H1 (cell line): ENCODE measurements around the gene MAN2A1. TPM values are rescaled to one million over a fixed set of nuclear protein-coding genes. Genes with fewer than 3 reads are reported as not detected.

Source experiments
- BRCA1 ChIP-seq: IDR thresholded peaks from 2 replicates; pipeline ENCODE4 v1.6.1; 2012; ENCODE audit warnings: low read depth, low read length, improper control_type of control experiment
- CTCF ChIP-seq, 3 experiments: IDR thresholded peaks; 1 replicate in 2 of 3; 2 replicates in 1 of 3; pipeline versions ENCODE4 v1.5.1 to v1.6.1; 2011; ENCODE audit warnings: low read length in 3 of 3, mild to moderate bottlenecking in 3 of 3, inconsistent platforms in 2 of 3, low read depth in 1 of 3, moderate library complexity in 1 of 3; ENCODE audit not compliant: insufficient read depth in 1 of 3; ENCODE audit errors: control extremely low read depth in 1 of 3
- GABPA ChIP-seq: IDR thresholded peaks from 2 replicates; pipeline ENCODE4 v1.6.1; 2011; ENCODE audit warnings: mild to moderate bottlenecking, low read length, moderate library complexity, borderline replicate concordance; ENCODE audit not compliant: insufficient read depth
- NRF1 ChIP-seq: IDR thresholded peaks from 2 replicates; pipeline ENCODE4 v1.6.1; 2011; ENCODE audit warnings: mild to moderate bottlenecking, low read depth, low read length, improper control_type of control experiment
- PHF8 ChIP-seq: fragments of 200-600 bp; sonication (generic); conservative IDR thresholded peaks from 2 replicates; pipeline ENCODE4 v1.7.1; 2012; ENCODE audit warnings: low read depth, mild to moderate bottlenecking, inconsistent platforms, low read length, moderate library complexity
- SIX5 ChIP-seq: IDR thresholded peaks from 2 replicates; pipeline ENCODE4 v1.6.1; 2011; ENCODE audit warnings: mild to moderate bottlenecking, low read depth, low read length
- SP4 ChIP-seq: IDR thresholded peaks from 2 replicates; pipeline ENCODE4 v1.6.1; 2012; ENCODE audit warnings: low read length, inconsistent platforms
- polyA plus RNA-seq, 7 experiments: library from polyadenylated mRNA; depleted of rRNA in 3 of 7; stranded (reverse) in 5 of 7; unstranded in 2 of 7; fragments of >200 nt in 5 of 7; fragments of 200-250 nt in 2 of 7; gene quantifications; 1 replicate in 5 of 7; 2 replicates in 1 of 7; 4 replicates in 1 of 7; pipeline versions ENCODE4 v1.2.1 to v1.2.3, GENCODE V29; 2011 to 2013; ENCODE audit warnings: missing spikeins in 2 of 7, mixed read lengths in 2 of 7
- total RNA-seq: library from RNA; stranded (reverse); fragmentation: NEBNext Ultra II Directional; extraction: Animal tissue kit (Norgen Biotek cat#: 25700); gene quantifications from 2 replicates; pipeline ENCODE4 v1.2.1, GENCODE V29; 2021

Gene MAN2A1
- total and polyA plus RNA-seq, 2 of the 8 experiments (the other 6 are each of a cell fraction or from before 2014, with no cell fraction given) = 29.1 to 102 TPM

GRCh38 chr5:109705596-109705995, 15.9 kb downstream of the MAN2A1 start (continued):
- TF ChIP-seq GABPA (no peak), NRF1 (no peak), PHF8 (no peak), SP4 (no peak), SIX5 (no peak), BRCA1 (no peak), CTCF (IDR thresholded peaks at IDR 0.05; ENCODE audit: control extremely low read depth in 1 of 3, insufficient read depth in 1 of 3, low read depth in 1 of 3, low read length in 3 of 3) (no peak)
